Esophagus muscularis mucosa (tissue), 3 donors: ENCODE measurements around the gene SIPA1L3.

Experiments
- POLR2AphosphoS5 ChIP-seq, 2 donors: sonication (generic); formaldehyde crosslinking; IDR thresholded peaks; one replicate each; pipeline ENCODE4 v1.6.1; 2017; ENCODE audit warnings: antibody characterized with exemption in 2 of 2
- TF ChIP-seq, protein P1 (sequence below), 3 experiments: fragments of 200-600 bp in 2 of 3; fragments of 450-650 bp in 1 of 3; sonication (generic) in 2 of 3; IDR thresholded peaks; one replicate each; pipeline ENCODE4 v1.5.1; 2017 to 2019; ENCODE audit warnings: antibody characterized with exemption in 3 of 3, mild to moderate bottlenecking in 2 of 3, moderate library complexity in 1 of 3

DNA sequence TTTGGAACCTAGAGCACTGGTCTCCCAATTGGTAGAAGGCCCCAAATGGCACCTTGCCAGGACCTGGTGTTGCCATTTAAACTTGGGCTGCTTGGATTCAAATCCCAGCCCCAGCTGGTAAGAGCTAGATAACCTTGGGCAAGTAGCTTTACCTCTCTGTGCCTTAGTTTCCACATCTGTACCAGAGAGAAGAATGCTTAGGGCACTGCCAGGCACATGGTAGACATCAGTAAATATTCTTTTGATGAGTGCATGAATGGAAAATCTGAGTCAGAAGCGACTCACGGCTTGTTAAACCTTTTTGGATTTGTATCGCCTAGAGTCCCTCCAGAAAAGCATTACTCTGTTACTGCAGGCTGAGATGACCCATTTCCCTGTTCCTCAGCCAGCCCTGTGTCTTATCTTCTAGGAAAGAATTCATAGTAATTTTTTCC lies 90.9 kb downstream of the SIPA1L3 start:
- TF ChIP-seq, protein P1, sequence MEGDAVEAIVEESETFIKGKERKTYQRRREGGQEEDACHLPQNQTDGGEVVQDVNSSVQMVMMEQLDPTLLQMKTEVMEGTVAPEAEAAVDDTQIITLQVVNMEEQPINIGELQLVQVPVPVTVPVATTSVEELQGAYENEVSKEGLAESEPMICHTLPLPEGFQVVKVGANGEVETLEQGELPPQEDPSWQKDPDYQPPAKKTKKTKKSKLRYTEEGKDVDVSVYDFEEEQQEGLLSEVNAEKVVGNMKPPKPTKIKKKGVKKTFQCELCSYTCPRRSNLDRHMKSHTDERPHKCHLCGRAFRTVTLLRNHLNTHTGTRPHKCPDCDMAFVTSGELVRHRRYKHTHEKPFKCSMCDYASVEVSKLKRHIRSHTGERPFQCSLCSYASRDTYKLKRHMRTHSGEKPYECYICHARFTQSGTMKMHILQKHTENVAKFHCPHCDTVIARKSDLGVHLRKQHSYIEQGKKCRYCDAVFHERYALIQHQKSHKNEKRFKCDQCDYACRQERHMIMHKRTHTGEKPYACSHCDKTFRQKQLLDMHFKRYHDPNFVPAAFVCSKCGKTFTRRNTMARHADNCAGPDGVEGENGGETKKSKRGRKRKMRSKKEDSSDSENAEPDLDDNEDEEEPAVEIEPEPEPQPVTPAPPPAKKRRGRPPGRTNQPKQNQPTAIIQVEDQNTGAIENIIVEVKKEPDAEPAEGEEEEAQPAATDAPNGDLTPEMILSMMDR (IDR thresholded peaks at IDR 0.05), result no peak
- peak in 1 of 2 donors; percentile 42 for TF ChIP-seq POLR2AphosphoS5 (IDR thresholded peaks at IDR 0.05)
